HG03558 (cell line): Measurements from ENCODE around the gene LSAMP.

ENCODE experiments used
- ATAC-seq: cut with Tn5 transposase; IDR thresholded peaks from one replicate; pipeline ENCODE4 v1.9.1; 2021; ENCODE audit warnings: moderate number of reproducible peaks; ENCODE audit not compliant: unreplicated experiment; ENCODE audit errors: extremely low read depth

LSAMP gene

GRCh38 chr3:116188231-116188785 is 257.0 kb downstream of the LSAMP start:
- ATAC-seq = no peak

- ATAC-seq = no peak
Measured at GRCh38 chr3:116186049-116186448, 259.2 kb downstream of the LSAMP start.

- ATAC-seq = no peak
Measured at GRCh38 chr3:116181159-116181558, 264.1 kb downstream of the LSAMP start.

- no peak for ATAC-seq
Measured at GRCh38 chr3:116179091-116179490, 266.2 kb downstream of the LSAMP start.

GRCh38 chr3:116176974-116177555 is 268.2 kb downstream of the LSAMP start:
- no peak for ATAC-seq

DNA sequence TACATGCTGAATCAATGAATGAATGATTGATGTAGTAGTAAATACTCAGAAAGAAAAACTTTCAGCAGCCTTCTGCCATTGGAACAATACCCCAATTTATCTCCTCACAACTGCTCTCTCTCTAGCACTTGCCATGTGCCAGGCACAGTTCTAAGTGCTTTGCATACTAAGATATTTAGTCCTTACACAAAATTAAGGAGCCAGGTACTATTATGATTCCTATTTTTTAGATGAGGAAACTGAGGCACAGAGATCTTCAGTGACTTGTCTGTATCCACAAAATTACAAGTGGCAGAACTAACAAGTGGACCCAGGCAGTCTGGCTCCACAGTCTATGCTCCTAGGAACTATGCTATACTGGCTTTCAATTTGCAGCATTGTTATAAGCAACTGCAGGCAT is 279.2 kb downstream of the LSAMP start:
- no peak for ATAC-seq

GRCh38 chr3:116165641-116166040 is 279.6 kb downstream of the LSAMP start:
- no peak for ATAC-seq

DNA sequence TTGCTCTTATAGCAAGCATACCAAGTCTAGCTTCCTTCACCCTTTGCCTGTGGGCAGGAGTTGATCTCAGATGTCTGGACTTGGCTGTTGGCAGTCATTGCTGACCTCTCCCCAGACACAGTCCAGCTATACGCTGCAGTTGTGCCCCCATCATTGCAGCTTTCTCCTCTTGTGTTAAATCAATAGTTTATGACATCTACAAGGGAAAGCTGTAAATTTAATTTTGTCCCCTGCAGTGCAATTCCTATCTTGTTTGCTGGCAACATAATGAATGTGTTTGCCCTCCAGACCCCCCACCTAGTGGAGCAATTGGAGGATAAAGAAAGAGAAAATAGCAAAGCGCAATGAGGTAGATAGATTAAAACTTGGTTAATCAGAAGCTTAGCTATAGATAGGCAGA is 280.2 kb downstream of the LSAMP start:
- no peak for ATAC-seq

- no peak for ATAC-seq
Measured at GRCh38 chr3:116164039-116164438, 281.2 kb downstream of the LSAMP start.

DNA sequence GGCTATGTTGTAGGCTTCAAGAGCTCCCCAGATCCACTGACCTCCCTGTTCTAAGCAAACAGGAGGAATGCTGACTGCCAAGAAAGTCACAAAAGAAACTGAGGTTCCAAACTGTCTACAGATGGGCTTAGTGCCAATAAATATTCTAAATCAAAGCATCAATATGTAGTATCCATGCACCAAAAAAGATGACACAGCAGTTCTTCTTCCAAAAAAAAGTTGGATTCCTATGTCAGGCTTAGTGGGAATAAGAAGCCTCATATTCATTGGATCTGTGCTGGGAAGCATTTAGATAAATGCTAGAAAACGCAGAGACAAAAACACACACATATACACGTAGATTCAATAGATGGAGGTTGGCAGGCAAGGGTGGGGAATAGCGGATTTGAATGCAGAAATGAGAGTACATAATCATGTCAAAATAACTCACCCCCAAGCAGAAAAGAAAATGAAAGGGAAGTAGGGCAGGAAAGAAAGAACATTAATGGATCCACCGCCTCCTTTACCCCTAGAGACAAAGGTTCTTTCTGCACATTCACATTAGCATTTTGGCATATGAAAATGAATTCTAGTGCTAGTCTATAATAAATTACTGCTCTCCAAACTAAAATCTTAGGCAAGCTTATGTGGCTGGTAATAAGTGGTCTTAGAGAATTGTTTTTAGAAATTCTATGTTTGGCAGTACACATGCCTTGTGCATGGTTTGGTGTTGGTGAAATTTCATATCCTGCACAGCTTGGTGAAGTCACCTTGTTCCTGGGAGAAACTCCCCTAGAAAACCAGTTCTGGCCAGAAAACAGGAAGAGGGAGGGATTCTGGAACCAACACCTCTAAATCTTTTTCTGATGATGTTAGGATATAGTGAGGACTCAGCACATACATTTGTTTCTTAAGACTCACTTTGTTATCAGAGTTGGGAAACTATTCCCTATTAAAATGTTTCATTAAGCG is 283.4 kb downstream of the LSAMP start:
- ATAC-seq = no peak

- ATAC-seq = no peak
Measured at GRCh38 chr3:116160594-116160993, 284.7 kb downstream of the LSAMP start.

GRCh38 chr3:116155841-116156240 is 289.4 kb downstream of the LSAMP start:
- no peak for ATAC-seq

GRCh38 chr3:116154389-116154788 is 290.9 kb downstream of the LSAMP start:
- no peak for ATAC-seq

- no peak for ATAC-seq
Measured at GRCh38 chr3:116153174-116153573, 292.1 kb downstream of the LSAMP start.

GRCh38 chr3:116150655-116151167 is 294.6 kb downstream of the LSAMP start:
- no peak for ATAC-seq

GRCh38 chr3:116148881-116149851 is 296.1 kb downstream of the LSAMP start:
- no peak for ATAC-seq

DNA sequence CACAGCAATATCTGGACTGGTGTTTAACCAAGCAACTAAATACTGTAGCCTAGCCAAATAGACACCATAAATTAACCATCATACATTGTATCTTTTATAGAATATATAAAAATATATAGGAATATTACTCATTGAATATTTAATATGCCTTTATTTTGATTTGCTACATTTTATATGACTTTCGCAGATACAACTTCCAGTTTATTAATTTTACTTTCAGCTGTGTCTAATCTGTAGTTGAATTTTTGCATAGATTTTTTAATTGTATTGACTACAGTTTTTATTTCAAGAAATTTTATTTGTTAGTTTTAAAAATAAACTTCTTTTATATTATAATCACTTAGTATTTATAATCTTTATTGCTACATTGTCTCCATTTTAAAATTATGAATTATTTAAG is 299.7 kb downstream of the LSAMP start:
- no peak for ATAC-seq

GRCh38 chr3:116141724-116142123 is 303.6 kb downstream of the LSAMP start:
- no peak for ATAC-seq

GRCh38 chr3:116140100-116140689 is 305.1 kb downstream of the LSAMP start:
- no peak for ATAC-seq

GRCh38 chr3:116139641-116140040 is 305.6 kb downstream of the LSAMP start:
- no peak for ATAC-seq
